ENCODE results near the gene SERINC3. TPM values are rescaled to one million over a fixed set of nuclear protein-coding genes. Genes with fewer than 3 reads are reported as not detected.

Gene SERINC3
- total RNA-seq, 1 donor from 2014 or later: 79.2 TPM

GRCh38 chr20:44467289-44467883, 54.5 kb downstream of the SERINC3 start:
- DNase-seq (ENCODE audit: extremely low read depth, low read depth, low spot score): no peak

DNA sequence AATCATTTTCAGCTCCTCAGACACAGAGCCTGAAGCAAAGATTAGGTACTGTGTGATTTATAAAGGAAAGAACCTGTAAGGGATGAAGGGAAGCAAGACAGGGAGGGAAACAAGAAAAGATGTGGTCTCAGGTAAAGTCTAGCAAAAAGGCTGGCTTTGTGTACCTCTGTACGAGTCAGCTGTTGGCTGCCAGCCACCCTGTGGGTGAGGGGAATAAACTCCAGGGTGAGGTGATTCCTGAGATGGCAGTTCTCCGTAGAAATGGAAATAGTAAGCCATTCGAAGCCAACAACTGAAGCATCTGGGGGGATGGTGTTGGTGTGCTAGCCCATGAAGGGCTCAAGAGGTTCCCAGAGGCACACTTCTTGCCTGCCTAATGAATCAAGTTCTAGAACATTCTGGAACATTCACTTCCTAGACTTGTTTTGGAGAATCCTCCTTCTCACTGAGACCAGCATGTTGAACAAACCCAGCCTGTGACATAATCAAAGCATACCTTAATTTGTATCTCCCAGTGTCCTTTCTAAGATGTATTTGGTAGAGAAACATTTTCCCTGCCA, 56.8 kb downstream of the SERINC3 start:
- DNase-seq (ENCODE audit: extremely low read depth, low read depth, low spot score): no peak

- no peak for DNase-seq (ENCODE audit: extremely low read depth, low read depth, low spot score)
Measured at GRCh38 chr20:44464514-44464913, 57.4 kb downstream of the SERINC3 start.

DNA sequence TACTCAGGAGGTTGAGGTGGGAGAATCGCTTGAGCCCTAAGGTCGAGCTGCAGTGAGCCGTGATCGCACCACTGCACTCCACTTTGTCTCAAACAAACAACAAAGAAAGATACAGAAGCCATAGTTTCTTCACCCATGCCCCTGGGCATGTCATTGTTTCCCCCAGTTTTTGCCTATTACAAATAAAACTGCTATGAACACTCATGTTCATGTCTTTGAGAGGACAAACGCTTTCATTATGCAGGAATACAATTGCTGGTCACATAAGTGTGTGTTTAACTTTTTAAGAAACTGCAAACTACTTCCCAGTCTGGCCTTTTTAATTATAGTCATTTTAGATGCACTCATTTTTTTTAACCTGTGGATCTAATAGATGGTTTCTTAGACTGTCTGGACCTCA, 58.4 kb downstream of the SERINC3 start:
- DNase-seq (ENCODE audit: extremely low read depth, low read depth, low spot score): no peak

DNA sequence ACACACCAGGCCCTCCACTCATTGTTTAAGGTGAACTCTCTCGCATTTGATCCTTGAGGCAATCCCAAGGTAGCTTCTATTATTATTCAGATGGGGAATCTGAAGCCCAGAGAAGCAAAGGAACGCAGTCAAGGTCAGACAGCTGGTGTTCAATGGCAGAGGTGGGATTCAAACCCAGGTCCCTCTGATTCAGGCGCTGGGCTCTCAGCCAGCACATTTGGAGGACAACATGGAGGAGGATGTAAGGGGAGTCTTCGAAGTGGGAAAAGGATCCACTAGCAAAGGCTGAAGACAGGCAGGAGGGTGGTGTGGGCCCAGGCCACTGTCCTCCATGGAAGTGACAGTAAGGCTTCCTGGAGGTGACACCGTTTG, 60.1 kb downstream of the SERINC3 start:
- no peak for DNase-seq (ENCODE audit: extremely low read depth, low read depth, low spot score)

- DNase-seq (ENCODE audit: extremely low read depth, low read depth, low spot score): no peak
Measured at GRCh38 chr20:44461142-44461802, 60.6 kb downstream of the SERINC3 start.

DNA sequence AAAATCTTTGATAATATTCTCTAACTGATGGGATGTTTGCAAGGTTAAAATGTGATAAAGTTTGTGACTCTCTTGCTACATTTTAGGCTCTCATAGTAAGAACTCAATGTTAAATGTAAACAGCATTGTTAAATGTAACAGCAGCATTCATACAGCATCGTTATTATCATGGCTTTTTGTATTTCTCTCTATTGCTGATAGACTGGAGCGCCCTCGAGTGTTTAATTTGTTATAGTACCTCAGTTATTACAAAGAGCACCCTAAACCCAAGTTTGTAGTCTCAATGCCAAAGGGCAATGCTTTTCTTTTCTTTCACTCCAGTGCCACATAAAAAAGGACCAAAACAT, 61.1 kb downstream of the SERINC3 start:
- no peak for DNase-seq (ENCODE audit: extremely low read depth, low read depth, low spot score)

DNA sequence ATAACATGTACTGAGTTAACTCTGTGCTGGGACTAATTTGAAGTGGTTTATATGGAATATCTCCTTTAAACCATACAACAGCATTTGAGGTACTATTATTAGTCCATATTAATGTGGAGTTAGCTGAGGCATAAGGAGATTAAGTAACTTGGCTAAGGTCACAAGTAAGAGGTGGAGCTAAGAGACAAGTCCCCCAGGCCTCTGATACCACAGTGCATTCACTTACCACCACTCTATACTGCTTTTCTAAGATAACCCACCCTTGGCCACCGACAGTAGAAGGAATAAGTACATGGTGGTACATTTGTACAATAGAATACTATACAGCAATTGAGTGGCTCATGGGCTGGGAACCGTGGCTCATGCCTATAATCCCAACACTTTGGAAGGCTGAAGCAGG, 62.6 kb downstream of the SERINC3 start:
- no peak for DNase-seq (ENCODE audit: extremely low read depth, low read depth, low spot score)

DNA sequence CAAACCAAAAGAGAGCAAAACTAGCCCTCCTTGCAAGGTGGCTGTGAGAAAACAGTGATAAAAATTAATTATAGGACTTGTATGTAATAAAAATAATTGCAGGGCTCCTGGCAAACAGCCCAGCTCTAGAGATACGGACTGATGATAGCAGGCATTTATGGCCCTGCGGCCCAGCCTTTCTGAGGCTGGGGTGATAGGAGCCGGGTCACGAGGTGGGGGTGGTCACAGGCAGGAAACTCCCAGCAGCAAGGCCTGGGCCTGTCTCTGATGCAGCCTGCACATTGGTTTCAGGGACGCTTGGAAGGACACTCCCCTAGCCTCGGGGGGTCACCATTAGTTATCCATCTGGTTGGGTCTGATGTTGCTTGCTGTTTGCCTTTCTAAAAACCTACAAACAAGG, 64.9 kb downstream of the SERINC3 start:
- no peak for DNase-seq (ENCODE audit: extremely low read depth, low read depth, low spot score)

DNA sequence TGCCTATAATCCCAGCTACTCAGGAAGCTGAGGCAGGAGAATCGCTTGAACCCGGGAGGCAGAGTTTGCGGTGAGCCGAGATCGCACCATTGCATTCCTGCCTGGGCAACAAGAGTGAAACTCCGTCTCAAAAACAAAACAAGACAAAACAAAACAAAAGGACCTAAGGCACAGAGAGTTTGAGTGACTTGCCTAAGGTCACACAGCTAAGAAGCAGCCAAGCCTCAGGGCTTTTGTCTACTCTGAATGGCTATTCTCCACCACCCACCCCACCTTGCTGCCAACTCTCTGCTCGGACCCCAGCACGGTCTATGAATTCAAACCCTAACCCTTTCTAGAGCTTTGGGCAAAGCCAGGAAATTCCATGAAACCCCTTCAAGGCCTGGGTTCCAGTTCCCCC, 65.3 kb downstream of the SERINC3 start:
- DNase-seq (ENCODE audit: extremely low read depth, low read depth, low spot score): no peak

DNA sequence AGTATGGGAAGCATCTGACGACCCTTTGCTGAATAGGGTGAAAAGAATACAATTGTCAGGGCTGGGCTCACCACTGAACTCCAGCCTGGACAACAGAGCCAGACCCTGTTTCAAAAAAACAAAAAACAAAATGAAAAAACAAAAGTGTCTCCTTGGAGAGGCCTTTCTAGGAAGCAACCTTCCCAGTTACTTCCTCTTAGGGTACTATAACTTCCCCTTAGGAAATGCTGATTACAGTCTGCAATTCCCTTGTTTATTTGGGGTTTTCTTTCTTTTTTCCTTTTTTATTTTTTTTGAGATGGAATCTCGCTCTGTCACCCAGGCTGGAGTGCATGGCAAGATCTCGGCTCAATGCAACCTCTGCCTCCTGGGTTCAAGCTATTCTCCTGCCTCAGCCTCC, 66.7 kb downstream of the SERINC3 start:
- no peak for DNase-seq (ENCODE audit: extremely low read depth, low read depth, low spot score)

DNA sequence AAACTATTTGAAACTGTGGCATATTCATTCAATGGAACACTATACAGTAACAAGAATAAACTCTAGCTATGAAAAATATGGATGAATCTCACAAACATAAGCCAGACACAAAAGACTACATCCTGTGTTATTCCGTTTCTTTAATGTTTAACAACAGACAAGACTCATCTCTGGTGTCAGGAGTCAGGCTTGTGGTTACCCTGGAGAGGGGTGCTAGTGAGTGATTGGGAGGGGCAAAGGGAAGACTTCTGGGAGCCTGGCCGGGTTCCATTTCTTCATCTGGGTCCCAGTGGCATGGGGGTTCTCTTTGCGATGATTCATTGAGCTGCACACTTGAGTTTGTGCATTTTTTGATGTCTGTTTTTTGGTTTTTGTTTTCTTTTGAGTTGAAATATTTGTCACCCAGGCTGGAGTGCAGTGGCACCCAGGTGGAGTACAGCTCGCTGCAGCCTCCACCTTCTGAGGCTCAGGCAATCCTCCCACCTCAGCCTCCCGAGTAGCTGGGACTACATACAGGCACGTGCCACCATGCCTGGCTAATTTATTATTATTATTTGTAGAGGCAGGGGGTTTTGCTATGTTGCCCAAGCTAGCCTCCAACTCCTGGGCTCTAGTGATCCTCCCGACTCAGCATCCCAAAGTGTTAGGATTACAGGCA, 67.4 kb downstream of the SERINC3 start:
- no peak for DNase-seq (ENCODE audit: extremely low read depth, low read depth, low spot score)

DNA sequence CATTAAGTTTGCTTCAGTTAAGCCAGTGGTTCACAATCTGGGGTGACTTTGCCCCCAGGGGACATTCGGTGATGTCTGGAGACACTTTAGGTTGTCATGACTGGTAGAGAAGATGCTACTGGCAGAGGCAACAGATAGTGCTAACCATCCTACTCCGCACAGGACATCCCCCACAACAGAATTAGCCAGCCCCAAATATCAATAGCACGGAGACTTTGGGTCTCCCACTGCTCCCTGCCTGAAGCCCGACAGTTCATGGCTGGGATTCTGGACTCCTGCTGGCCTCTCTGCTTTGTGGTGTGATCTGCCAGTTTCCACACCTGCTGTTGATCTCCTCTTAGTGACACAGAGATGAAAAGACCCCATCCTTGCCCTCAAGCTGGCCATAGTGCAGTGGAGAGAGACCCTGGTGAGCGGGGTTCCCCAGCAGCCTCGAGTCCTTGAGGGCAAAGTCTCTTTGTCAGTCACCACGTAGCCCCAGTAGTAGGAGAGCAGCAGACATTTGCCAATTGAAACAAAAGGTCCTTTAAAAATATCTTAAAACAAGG, 70.9 kb downstream of the SERINC3 start:
- DNase-seq (ENCODE audit: extremely low read depth, low read depth, low spot score): no peak

- no peak for DNase-seq (ENCODE audit: extremely low read depth, low read depth, low spot score)
Measured at GRCh38 chr20:44450281-44450889, 71.5 kb downstream of the SERINC3 start.

GRCh38 chr20:44449864-44450263, 72.0 kb downstream of the SERINC3 start:
- DNase-seq (ENCODE audit: extremely low read depth, low read depth, low spot score): no peak

DNA sequence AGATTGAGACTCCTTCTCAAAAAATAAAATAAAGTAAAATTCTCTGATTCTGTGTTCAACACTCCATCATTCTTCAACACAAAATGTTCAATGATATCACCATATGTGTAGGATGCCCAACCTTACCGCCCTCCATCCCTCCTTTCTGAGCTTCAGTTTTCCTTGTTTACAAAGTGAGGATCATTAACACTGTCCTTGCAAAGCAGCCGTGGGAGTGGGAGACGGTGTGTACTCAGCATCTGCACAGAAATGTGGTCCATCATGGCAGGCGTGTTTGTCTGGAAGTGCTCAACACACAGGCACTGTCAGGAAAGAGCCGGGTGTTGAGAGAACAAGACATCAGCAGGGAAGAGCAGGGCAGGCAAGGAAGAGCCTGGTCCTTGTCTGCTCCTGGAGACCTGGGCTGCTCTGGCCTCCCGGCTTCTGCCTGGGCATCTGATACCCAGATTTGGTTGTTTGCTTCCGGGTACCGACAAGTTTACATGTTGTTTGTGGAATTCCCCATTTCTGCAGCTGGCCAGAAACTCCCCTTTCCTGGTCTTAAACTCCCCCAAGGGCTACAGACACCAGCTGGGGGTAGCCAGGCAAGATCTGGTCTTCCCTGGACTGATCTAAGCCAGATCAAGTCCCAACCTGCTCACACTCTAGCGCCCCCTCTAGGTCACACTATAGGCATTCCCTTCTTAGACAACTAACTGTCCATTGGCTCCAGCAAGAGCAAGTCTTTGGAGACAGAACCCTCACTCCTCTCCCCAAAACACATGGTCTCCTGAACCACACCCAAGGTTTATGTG, 72.9 kb downstream of the SERINC3 start:
- no peak for DNase-seq (ENCODE audit: extremely low read depth, low read depth, low spot score)

DNA sequence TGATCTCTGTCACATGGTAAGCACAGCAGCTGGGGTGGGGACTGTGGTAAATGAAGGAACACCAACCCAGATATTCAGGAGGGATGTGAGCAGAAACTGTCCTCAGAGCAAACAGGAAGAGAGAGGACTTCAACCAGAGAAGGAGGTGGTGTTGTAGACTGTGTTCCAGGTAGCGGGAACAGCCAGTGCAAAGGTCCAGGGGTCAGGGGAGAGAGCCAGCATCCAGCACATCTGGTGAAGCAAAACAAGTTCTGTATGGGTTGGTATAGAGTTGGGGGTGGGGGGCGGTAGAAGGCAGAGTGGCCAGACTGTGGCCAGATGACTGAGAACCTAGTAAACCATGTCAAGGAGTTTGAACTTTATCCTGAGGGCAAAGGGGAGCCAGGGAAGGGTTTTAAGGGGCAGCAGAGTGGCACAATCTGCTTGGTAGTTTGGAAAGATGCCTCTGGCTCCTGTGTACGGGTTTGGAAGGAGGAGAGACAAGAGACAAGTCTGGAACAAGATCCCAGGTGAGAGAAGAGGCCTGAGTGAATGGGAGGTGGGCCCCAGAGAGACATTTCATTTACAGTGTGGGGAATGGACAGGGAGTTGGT, 73.9 kb downstream of the SERINC3 start:
- no peak for DNase-seq (ENCODE audit: extremely low read depth, low read depth, low spot score)
